ENCODE measurements around the gene B3GAT1.

The B3GAT1 gene

GRCh38 chr11:134350381-134350780 lies 61.7 kb downstream of the B3GAT1 start:
- DNase-seq, result no peak

- no peak for DNase-seq
Measured at GRCh38 chr11:134349802-134350355, 62.2 kb downstream of the B3GAT1 start.

GRCh38 chr11:134349109-134349801 lies 62.8 kb downstream of the B3GAT1 start:
- DNase-seq, result no peak

- peak; percentile 20 for DNase-seq
Measured at GRCh38 chr11:134347441-134347840, 64.6 kb downstream of the B3GAT1 start.

- DNase-seq, result peak; percentile 17
Measured at GRCh38 chr11:134346976-134347350, 65.1 kb downstream of the B3GAT1 start.

- DNase-seq, result peak; percentile 40
Measured at GRCh38 chr11:134346101-134346975, 65.7 kb downstream of the B3GAT1 start.

- DNase-seq, result peak; percentile 23
Measured at GRCh38 chr11:134345237-134345550, 66.8 kb downstream of the B3GAT1 start.

GRCh38 chr11:134344497-134345236 lies 67.4 kb downstream of the B3GAT1 start:
- DNase-seq, result peak; percentile 20

- DNase-seq, result peak; percentile 30
Measured at GRCh38 chr11:134343646-134344045, 68.4 kb downstream of the B3GAT1 start.

- DNase-seq, result peak; percentile 30
Measured at GRCh38 chr11:134342572-134343340, 69.3 kb downstream of the B3GAT1 start.

GRCh38 chr11:134341805-134342571 lies 70.1 kb downstream of the B3GAT1 start:
- DNase-seq, result no peak

GRCh38 chr11:134340354-134340964 lies 71.6 kb downstream of the B3GAT1 start:
- DNase-seq, result no peak

GRCh38 chr11:134339756-134340155 lies 72.3 kb downstream of the B3GAT1 start:
- no peak for DNase-seq

- DNase-seq, result no peak
Measured at GRCh38 chr11:134338654-134339053, 73.4 kb downstream of the B3GAT1 start.

- no peak for DNase-seq
Measured at GRCh38 chr11:134338068-134338467, 74.0 kb downstream of the B3GAT1 start.

- DNase-seq, result no peak
Measured at GRCh38 chr11:134337051-134337450, 75.0 kb downstream of the B3GAT1 start.

- DNase-seq, result no peak
Measured at GRCh38 chr11:134334796-134335571, 77.1 kb downstream of the B3GAT1 start.

- DNase-seq, result no peak
Measured at GRCh38 chr11:134333946-134334345, 78.1 kb downstream of the B3GAT1 start.

- DNase-seq, result no peak
Measured at GRCh38 chr11:134333312-134333711, 78.7 kb downstream of the B3GAT1 start.

GRCh38 chr11:134332782-134333181 lies 79.3 kb downstream of the B3GAT1 start:
- DNase-seq, result no peak
